GM19238 (cell line): ENCODE results near the gene ZNF276.
"Not testable (repeated sequence)": the region's sequence is repeated elsewhere in the genome, so short reads cannot be mapped to it uniquely, and the experiment has no call there.

Experiments
- DNase-seq: peaks from one replicate; pipeline ENCODE4 v3.0.0; 2011; ENCODE audit warnings: low spot score; ENCODE audit not compliant: insufficient read length

Gene ZNF276

DNA sequence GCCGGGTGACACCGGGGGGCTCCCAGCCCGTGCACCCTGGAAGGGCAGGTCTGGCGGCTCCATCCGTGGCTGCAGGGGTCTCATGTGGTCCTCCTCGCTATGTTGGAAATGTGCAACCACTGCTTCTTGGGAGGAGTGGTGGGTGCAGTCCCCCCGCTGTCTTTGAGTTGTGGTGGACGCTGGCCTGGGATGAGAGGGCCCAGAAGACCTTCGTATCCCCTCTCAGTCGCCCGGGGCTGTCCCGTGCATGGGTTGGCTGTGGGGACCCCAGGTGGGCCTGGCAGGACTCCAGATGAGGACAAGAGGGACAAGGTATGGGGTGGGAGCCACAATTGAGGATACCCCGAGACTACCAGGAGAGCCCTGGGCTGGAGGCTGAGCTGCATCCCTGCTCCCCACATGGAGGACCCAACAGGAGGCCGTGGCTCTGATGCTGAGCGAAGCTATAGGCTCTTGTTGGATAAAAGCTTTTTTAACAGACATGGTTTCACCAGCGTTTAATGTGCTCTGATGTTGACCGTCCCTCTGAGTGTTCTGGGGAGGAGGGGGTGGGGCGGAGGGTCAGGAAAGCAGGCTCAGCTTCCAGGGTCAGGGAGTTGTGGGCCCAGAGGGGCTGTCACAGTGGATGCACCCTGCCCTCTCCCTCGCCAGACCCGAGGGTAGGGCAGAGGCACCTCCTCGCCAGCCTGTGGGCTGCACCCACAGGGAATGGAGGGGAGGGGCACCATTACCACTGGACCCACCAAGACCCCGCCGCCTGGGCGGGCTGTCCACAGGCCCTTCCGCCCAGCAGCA is 25.3 kb upstream of the ZNF276 start:
- no peak for DNase-seq

DNA sequence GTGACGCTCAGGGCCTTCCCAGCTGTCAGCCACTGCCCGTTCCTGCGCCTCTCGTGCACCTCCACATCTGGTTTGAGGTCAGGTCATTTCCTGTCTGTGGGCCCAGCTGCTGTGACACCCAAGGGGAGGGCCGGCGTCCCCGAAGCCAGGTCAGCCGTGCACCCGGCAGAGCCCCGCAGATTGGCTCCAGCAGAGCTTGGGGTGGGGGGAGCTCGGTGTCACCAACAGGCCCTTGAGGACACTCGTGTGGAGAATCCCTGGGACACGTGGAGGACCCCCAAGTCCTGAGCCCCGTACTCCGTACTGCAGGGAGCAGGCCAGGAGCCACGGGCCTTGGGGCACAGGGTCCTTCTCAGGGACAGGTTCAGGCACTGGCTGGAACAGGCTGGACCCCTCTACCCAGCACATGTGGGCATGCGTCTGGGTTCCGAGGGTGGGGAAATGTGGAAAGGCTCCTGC is 24.6 kb upstream of the ZNF276 start:
- DNase-seq = peak; percentile 57

DNA sequence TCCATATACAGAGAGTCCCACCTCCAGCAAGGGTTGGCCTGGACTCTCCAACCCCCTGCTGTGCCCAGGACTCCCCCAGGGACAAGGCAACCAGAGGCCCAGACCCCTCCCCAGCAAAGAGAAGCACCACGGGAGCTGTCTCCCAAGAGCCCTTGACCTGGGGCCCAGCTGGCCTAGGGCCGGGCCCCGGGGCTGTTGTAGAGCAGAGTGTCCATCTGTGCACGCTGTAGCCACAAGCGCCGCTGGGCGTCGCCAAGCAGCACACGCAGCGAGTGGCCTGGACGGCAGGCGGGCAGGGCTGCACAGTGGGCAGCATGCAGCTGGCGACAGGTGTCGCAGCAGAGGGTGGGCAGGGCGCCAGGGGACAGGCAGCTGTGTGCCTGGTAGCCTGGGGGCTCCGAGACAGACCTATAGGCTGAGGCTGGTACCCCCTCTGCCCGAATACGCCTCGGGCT is 24.1 kb upstream of the ZNF276 start:
- DNase-seq = no peak

DNA sequence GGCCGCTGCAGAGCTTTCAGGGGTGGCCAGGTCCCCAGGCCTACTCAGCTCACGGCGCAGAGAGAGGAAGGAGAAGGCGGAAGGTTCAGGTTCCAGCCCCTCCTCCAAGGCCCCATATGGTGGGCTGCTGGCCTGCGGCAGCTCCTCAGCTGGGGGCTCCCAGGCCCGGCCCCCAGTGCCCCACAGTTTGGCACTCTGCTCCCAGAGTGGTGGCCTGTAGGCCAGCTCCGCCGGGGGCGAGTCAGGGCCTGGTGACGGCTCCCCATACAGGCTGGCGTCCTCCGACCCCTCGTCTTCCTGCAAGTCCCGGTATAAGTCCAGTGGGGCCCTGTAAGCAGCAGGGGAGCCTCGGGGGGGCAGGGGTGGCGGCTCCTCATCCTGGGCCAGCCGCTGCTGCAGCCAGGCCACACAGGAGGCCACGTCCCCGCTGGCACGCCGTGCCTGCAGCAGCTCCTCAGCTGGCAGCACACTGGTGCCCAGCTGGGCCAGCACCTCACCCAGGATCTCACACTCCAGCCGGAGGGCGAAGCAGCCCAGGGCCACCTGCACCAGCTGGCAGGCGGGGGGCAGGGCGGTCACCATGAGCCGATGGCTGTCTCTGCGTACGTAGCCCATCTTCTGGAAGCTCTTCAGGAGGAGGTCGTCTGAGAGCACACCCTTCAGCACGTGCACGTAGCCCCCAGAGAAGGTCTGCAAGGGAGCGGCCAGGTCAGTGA is 23.6 kb upstream of the ZNF276 start:
- no peak for DNase-seq

DNA sequence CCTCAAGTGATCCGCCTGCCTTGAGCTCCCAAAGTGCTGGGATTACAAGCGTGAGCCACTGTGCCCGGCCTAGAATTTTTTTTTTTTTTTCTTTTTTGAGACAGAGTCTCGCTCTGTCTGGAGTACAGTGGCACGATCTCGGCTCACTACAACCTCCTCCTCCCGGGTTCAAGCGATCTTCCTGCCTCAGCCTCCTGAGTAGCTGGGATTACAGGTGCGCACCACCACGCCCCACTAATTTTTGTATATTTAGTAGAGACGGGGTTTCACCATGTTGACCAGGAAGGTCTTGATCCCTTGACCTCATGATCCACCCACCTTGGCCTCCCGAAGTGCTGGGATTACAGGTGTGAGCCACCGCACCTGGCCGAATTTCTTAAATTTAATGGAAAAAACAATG is 22.6 kb upstream of the ZNF276 start:
- DNase-seq = not testable (repeated sequence)

DNA sequence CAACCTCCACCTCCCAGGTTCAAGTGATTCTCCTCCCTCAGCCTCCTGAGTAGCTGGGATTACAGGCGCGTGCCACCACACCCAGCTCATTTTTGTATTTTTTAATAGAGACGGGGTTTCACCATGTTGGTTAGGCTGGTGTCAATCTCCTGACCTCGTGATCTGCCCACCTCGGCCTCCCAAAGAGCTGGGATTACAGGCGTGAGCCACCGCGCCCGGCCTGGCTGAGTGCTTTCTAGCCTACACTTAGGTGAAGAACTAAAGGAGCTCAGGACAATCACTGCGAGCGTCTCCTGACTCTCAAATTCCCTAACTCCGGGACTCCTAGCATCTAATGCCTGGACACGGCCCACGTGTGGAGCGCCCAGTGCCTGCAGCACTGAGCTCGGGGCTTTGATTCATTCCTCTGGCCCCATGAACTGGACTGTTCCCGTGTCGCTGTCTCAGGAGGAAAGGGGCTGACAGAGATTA is 21.7 kb upstream of the ZNF276 start:
- not testable (repeated sequence) for DNase-seq

DNA sequence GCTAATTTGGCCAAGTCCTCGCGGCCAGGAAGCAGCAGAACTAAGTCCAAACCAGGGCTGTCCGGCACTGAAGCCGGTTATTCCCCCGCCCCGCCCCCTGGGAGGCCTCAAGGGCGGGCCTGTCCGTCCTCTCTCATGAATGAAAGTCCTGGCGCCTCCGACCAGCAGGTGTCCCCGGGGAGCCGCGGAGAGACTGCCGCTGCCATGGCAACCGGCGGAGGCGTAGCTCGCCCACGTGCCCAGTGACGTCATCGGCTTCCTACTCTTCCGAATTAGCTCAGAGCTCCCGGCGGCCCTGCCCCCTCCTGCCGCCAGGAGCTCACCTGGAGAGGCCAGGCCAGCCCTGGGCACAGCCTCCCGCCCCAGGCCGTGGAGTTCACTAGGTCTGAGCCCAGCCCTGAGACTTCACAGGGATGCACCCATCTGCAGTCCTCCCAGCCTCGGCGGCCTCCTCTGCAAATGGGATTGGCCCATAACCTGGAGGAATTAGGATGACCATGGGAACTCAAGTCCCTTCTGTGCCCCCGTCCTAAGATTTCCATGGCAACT is 21.2 kb upstream of the ZNF276 start:
- peak; percentile 99 for DNase-seq

DNA sequence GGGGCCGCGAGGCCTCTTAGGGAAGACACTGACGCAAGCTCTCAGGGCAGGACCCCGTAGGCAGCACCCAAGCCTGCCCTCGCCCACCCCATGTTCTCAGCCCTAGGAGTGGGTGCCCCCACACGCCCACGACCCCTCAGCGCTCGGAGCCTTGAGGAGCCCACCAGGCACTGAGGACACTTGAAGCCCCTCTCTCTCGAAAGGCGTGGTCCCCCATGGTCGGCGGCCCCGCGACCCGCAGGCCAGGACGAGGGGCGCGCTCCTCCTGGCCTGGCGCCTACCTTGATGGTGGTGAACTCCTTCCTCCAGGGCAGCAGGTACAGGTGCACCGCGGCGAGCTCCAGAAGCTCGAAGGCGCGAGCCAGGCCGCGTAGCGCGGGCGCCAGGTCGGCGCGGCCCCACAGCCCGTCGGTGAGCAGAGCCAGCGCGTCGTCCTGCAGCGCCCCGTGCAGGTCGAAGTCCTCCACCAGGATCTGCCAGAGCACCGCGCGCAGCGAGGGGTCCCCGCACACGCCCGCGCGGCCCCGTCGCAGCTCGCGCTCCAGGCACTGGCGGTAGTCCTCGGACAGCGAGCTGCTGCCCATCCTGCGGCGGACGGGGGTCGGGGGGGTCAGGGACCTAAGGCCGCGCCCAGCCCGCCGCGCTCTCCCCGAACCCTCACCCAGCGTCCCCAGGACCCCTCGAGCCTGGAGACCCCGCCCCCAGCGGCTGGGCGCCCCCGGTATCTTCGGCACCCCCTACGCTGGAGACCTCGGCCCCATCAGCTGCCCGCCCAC is 20.5 kb upstream of the ZNF276 start:
- DNase-seq = no peak

DNA sequence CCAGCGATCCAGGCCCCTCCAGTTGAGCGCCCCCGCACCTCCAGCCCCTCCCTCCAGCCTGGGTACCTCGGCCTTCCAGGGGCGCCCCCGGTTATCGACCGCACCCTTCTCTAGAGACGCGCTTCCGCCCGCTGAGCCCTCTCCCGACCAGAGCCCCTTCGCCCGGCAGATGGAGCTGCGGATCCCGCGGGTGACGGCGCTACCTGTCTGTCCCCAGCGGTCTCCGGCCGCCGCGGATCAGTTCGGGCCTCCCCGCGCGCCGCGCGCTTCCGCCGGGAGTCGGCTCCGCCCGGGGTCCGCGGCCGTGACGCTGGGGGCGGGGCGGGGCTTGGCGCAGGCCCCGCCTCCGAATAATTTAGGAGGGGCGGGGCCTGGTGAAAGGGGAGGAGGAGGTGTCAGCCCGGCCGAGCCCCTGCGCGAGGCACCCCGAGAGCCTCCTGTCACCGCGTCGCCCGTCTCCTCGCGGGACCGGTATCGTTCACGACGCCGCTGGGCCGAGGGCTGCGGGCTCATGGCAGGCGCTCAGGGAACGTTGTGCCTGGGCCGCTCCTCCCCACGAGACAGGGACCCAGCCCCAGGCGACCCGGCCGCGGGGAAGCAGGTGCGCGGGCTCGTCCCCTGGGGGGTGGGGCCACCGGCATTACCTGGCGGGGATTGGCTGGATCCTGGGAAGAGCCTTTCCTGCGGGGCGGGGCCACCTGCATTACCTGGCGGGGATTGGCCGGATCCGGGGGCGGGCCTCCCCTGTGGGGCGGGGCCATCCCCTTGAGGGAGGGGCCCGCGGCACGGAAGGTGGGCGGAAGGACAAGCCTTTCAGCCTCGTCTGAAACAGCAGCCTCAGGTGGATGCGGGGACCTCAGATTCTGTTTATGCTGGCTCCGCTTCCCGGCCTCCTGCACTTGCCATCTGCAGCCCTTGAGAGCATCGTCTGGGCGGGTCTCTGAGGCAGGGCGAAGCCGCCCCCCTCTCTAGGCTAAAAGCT is 19.6 kb upstream of the ZNF276 start, which contains the start of gene SPATA2L:
SPATA2L (minus strand) TSS at position 281 of the 982 bp plus-strand sequence. CDS start 473 bp downstream, outside the sequence.
- DNase-seq = peak; percentile 99

DNA sequence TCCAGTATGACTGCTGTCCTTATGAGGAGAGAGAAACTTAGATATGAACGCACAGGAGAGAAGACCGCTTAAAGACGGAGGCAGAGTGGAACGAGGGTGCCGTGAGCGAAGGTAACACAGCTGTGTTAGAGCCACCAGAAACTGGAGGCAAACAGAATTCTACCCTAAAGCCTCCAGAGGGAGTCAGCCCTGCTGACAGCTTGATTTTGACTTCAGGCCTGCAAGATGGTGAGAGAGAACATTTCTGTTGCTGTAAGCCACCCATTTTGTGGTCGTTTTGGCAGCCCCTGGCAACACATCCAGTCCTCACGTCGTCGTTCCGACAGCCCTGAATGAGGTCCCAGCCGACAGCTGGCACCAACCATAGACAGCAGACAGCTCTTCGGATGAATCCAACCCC is 17.1 kb upstream of the ZNF276 start:
- no peak for DNase-seq

DNA sequence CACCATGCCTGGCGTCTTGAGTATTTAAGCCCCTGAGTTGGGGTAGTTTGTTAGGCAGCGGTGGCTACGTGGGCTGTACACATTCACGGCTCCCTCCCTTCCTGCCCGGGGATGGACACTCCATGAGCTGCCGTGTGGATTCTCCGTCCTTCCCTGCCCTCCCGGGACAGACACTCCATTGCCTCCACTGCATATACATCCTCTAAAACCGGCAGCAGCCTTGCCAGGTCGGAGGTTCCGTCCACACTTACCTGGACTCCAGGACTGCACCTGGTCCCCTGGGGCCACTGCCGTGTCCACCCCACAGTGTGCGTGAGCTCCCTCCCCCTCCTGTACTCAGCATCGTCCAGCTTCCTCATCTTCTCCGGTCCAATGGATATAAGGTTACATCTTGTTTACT is 16.3 kb upstream of the ZNF276 start:
- no peak for DNase-seq

DNA sequence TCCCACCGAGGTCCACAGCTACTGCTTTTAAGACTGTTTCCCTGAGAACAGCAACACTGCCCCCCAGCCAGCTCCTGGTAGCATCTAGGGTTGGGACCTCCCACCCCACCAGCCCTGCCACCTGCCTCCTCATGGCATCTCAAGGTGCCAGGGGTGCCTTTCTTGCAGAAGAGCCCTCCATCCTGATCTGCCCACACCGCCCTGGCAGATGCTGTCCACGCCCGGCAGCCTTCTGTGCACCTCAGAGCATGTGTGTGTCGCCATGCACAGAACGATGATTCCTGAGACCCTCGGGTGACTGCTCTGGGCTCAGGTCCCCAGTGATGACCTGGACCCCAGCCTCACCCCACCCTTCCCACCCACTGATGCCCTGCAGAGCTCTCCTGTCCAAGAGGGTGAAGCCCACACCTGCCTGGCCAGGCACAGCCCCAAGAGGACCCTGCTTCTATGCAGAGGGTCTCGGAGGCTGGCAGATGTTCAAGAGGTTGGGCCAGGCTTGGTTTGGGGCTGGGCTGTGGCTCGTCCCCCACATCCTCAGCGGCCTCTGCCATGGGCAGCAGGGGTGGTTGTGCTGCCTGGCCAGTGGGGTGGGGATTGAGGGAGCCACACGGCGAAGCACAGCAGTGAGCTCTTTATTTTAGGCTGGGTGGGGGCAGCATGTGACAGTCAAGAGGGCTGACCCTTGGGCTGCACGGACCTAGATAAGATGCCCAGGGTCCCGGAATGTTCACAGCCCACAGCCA is 14.6 kb upstream of the ZNF276 start:
- no peak for DNase-seq

DNA sequence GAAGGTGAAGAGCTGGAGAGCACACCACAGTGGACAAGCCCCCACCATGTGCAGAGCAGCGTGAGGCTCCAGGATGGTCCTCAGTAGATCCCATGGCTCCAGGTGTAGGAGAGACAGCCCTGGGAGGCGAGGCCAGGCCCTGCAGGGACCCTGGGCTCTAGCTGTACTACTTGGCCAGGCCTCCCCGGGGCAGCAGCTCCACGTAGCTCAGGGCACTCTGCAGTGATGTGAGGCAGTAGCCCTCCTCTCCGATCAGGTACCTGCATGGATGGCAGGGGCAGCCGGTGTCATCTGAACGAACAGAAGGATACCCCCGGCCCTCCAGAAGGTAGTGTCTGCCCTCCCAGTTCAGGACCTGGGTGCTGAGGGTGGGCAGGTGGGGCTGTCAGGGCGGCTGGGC is 13.6 kb upstream of the ZNF276 start:
- no peak for DNase-seq

DNA sequence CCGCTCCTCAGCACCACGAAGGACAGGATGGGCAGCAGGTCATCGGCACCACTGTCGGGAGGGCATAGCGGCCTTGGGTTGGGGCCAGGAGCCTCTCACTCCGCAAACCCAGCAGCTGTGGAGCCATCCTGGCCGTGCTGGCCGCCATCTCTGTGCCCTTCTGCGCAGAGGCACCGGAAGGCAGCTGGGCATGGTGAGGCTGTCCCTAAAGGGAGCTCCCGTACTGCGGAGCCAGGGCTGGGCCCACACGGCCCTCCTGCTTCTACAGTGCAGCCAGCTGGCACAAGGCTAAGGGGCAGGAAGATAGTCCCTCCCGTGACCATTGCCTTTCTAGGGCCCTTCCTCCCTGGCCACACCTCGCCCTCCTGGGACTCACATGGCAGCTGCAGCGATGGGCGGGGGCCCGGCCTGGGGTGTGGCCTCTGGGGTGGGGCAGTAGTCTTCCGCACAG is 12.8 kb upstream of the ZNF276 start:
- no peak for DNase-seq

DNA sequence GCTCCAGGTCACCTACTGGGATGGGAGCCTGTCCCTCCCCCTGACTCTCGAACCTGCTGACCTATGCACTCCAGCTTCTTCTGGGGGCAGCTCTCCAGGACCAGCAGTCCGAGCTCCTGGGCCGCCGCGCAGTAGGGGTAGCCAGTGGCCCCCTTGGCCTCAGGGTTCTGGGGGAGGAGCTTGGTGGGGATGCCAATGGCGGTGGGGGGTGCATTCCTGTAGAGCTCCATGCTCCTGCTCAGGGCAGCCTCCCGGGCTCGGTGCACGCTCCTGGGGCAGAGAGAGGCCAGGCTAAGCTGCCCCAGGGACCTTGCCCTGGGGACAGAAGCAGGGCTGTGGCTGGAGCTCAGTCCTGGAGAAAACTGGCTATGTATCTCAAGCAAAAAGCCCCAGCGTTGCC is 12.2 kb upstream of the ZNF276 start:
- DNase-seq = no peak

DNA sequence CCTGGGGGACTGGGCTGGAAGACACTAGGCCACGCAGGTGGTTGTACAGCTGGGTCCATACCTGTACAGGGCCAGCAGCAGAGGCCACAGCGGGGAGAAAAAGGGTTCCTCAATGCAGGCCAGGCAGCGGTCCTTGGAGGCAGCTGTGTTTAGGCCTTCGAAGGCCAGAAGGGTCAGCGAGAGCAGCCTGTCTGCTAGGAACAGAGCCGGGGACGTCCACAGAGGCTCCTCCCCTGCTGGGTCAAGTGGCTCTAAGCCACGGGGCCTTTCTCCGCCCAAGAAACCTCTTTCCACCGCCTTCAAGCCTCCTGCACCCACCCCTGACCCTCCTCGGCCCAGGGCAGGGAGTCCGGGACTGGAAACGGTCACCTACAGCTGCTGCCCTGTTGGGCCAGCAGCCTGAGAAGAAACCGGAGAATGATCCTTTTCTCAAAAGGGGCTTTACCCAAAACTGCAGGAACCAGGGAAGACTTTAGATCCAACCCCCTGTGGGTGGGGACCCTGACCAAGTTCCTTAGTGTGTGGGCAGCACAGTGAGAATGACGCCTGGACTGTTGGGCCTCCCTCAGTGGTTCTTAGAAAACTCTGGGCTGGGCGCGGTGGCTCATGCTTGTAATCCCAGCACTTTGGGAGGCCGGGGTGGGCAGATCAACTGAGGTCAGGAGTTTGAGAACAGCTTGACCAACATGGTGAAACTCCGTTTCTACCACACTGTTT is 11.5 kb upstream of the ZNF276 start:
- no peak for DNase-seq

DNA sequence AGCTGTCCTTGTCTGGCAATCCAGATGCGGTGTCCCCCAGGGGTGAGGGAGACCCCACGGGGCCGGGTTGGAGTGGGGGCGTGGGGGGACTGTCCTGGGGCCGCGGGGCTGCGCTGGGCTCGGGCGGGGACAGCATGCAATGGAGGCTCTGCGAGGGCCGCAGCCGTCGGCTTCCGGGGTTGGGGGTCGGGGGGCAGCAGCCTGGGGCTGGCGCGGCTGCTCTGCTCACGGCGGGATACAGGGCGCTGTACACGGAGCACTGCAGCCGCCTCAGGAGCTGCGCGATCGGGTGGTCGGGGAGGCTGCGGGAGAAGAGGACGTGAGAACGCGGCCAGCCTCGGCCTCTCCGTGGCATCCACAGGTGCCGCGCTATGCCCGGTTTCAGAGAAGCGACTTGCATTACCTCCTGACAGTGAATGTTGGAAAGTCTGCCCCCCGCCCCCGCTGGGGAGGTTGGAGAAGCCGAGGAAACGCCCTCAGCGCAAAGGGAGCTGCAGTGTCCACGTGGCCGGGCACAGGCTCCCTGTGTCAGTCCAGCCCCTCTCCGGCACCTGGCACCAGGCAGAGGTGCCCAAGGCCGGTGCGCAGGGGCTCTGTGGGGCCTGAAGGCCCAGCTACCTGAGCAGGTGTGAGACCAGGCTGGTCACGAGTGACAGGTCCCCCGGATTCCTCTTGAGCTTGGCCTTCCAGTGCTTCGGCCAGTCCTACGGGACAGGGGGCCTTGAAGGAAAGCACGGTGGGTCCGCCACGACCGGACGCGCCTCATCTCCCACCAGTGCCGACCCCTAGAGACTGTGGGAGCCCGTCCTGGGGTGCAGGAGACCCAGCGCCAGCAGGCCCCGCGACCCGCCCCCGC is 10.4 kb upstream of the ZNF276 start:
- no peak for DNase-seq
